ENCODE results near the gene PDE4D.
"Not testable (repeated sequence)": the region's sequence is repeated elsewhere in the genome, so short reads cannot be mapped to it uniquely, and the experiment has no call there.

PDE4D gene

DNA sequence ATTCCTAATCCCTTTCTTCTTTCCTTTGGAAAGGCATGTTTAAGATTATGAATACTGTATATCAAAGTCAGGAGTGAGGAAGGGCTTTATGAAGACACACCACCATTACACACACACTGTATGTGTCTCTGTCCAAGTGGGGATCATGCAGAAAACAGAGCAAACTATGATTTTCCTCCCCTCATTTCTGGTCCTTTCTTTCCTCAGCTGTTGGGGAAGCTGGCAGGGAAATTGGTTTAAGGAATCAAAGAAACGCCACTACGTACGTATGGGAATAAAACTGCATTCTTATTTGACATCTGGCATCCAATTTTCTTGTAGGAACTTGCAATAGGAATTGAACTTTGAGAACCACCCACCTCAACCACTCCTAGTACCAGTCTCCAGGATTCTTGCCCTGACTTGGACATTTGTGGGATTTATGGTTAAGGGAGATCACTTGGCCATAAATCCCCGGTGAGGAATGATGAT lies 125.8 kb downstream of the PDE4D start:
- DNase-seq = no peak

DNA sequence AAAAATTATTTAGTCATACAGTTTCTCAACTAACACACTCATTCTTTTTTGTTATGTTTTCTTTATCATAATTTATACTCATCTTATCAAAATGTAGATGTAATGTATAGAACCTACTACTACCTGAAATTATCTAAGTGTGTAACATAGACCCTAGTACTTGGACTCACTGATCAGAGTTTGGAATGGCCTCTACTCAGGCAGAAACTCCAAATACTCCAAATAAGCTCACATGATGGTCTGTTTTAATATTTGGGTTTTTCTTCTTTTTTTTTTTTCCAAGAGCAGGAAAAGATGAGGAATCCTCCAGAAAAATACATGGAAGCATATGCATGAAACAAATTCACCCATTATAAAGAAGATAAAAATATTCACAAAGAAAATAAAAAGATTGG lies 126.3 kb downstream of the PDE4D start:
- DNase-seq = no peak

DNA sequence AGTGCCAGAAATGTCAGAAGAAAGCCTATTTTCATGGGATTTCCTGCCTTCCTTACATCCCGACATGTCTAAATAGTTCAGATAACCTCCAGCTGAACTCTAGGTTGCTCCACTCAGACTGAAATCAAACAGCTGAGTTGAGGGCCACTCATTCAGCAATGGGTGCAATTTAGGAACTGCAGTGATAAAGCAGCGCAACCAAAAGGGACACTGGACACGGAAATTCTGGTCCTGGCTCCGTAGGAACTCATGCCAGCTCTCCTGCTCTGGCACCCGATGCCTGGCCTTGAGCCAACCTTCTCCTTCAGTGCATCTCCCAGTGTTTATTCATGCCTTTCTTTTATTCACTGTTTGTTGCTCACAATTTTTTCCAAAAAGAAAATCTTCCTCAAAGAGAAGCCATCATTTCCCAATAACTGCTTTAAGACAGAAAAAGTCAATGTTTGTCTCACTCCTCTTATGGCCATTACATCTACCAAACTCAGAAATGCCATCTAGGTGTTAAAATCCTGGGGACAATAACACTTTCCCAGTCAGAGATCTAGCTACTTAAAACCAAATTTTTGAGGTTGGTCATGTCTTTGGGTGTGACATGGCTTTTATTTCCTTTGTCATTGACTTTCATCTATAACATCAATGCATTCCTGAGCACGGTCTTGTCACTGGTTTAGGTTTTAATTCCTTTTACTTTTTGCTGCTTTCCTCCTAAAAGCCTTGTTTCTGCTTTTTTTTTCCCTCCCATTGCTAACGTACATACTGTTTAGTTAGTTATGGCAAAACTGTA lies 126.9 kb downstream of the PDE4D start:
- no peak for DNase-seq

DNA sequence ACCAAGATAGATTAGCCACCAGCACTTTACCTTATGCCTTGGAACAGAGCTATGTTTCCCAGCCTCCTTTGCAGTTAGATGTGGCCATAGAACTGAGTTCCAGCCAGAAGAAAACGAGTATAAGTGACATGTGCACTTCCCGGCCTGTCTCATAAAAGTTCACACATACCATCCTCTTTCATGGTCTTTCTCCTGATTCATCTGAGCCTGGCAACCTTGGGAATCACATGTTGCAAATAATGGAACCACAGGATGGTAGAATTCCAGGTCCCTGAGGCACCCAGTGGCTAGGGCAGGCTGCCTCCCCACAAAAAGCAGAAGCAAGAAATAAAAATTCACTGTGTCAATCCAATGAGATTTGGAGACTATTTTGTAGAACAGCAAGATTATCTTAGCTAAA lies 128.1 kb downstream of the PDE4D start:
- no peak for DNase-seq

DNA sequence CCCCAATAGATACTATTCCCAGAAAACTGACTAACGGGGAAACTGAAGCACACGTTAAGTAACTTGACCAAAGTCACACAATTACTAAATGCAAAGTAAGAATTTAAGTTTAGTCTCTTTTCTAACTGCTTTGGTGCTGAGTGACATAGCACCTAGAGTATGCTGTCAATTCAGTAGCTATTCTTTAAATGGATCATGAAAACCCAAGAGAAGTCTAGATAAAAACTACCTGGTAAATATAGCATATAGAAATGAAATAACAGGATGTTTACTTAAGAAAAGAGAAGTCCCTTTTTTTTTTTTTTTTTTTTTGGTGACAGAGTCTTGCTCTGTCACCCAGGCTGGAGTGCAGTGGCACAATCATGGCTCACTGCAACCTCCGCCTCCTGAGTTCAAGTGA lies 129.2 kb downstream of the PDE4D start:
- no peak for DNase-seq

DNA sequence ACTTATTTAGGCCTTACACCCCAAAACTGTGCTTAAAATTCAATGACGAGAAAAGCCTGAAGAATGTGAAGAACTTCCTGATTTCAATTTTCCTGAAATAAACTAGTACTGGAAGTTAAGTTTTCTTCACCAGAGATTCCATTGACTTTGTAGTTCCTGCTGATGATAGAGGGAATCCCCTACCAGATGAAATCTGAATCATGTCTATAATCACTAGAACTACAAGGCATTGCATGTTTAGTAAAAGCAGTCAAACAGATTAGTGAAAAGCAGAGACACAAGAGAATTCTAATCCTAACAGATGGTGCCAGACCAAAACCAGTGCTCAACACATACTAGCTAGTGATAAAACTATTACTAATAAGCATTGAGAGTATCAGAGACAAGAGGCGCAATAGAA lies 130.0 kb downstream of the PDE4D start:
- DNase-seq = no peak

DNA sequence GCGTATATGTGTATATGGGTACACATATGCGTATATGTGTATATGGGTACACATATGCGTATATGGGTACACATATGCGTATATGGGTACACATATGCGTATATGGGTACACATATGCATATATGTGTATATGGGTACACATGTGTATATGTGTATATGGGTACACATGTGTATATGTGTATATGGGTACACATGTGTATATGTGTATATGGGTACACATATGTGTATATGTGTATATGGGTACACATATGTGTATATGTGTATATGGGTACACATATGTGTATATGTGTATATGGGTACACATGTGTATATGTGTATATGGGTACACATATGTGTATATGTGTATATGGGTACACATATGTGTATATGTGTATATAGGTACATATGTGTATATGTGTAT lies 131.3 kb downstream of the PDE4D start:
- not testable (repeated sequence) for DNase-seq

DNA sequence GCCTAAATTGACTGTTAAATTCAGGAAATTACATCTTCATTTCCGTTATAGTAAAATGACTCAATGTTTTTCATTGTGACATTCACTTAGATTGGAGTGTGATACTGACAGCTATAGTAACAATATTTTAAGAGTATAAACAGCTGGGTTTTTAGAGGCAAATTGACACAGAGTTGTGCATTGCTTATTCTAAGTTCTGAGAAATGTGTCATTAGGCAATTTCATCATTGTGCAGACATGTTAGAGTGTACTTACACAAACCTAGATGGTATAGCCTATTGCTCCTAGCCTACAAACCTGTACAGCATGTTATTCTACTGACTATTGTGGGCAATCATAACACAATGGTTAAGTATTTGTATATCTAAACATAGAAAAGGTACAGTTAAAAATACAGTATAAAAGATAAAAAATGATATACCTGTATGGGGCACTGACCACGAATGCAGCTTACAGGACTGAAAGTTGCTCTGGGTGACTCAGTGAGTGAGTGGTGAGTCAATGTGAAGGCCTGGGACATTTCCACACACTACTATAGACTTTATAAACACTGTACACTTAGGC lies 132.7 kb downstream of the PDE4D start:
- no peak for DNase-seq

DNA sequence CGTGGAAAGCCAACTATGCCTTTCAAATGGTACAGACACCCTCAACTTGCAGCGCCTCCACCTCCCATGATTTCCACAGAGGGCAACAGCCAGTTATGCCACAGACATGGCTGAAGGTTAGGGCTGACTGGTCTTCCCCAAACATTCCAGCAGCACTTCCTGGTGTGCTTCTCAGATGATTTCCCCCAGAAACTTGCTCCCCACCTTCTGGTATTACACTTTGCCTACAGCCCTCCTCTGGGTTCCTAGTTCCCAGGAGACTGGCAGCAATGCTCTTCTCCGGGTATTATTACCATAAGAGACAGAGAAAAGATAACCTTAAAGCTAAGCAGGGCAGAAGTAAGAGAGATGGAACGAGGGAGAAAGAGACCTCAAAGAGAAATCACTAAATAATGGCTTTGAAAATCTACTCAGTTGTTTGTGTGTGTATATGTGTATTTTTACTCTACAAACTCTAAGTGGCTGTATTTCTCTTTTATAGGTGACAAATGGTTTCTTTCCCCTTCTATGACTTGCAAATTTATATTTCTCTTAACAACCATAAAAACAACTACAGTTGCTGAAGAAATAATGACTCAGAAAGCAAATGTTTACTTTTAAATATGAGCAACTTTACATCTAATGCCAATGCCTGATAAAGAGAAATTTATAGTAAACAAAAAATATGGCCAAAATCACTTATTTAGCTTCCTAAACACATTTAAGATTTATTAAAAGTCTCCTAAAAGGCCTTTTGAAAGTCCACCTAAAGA lies 133.8 kb downstream of the PDE4D start:
- no peak for DNase-seq

DNA sequence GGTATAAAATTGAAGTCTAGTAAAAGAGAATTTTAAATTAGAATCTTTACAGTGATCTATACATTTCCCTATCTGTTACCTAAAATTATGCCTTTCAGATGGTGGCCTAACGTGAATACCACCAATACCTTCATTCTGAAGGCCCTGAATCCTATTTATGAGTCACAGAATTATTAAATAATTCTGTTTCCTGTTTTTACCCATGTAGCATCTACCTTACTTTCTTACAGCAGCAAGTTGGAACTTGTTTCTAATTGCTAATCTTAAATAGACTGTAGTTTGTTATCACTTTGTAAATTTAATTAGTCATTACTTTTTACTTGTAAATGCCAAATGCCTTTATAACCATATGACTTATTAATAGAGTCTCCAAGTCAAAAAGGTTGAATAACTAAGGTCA lies 135.0 kb downstream of the PDE4D start:
- DNase-seq = no peak

DNA sequence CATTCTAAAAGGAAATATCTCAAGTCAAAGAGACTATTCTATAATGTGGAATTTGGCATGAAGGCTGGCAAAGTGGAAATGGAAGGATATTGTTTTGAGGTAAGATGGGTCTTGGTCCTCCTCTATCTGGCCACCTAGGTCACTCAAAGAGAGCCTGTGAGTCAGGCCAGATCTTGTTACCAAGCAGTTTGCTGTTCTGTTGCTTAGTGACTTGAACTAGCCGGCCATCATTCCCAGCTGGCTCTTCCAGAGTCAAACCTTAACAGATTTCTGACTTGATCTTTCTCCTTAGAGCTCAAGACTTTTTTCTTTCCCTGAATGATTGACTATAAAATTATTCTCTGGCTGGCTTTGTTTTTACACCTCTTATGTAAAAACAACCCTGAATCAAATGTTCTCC lies 136.1 kb downstream of the PDE4D start:
- no peak for DNase-seq

DNA sequence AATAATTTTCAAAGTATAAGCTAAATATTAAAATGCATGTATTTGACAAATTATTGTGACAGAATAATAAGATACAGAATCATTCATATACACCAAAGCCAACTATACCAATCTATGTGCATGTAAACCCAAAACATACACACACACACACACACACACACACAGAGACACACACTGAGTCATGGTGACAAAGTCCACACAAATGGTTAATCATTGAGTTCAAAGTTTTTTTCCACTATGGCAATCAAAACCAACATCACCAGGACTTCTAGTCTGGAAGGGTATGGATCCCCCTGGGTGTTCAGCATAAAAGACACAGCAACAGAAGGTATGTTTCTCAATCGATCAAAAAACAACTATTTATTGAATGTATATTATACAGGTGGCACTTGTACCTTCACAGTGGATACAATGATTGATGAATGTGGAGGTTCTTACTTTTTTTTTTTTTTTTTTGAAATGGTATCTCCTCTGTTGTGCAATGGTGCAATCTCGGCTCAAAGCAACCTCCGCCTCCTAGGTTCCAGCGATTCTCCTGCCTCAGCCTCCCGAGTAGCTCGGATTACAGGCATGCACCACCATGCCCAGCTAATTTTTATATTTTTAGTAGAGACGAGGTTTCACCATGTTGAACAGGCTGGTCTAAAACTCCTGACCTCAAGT lies 137.0 kb downstream of the PDE4D start:
- DNase-seq = no peak

DNA sequence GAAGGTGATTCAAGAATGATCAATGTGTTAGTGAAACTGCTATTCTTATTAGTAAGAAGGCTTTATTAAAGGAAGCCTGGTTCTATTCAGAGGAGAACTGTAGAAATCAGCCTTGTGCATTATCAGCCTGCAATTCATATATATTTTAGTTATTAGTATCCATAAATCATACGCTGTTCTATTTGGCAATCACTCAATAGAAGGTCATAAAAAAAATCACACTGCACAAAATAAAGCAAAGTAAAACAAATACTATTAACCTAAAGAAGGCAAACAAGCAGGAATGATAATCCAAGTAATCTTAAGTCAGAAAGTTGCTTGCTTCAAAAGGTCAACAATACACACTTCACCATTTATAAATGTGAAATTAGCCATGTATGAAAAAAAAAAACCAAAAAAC lies 138.1 kb downstream of the PDE4D start:
- DNase-seq = no peak

DNA sequence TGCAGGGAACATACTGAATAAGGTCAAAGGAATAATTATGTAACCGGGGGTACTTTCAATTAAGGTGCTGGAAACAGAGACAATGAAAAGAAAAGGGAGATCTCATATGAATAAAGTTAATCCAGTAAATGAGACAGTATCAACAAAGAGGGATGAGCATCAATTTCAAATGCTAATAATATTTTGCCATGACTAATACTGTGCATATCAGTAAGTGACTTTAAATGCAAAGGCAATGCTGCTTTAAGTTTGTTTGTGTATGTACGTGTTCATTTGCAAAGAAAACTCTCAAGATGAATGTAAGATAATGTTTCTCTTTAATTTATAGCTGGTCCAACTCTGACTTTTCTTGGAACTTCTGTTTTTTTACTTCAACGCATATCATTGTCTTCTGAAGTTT lies 139.9 kb downstream of the PDE4D start:
- no peak for DNase-seq

DNA sequence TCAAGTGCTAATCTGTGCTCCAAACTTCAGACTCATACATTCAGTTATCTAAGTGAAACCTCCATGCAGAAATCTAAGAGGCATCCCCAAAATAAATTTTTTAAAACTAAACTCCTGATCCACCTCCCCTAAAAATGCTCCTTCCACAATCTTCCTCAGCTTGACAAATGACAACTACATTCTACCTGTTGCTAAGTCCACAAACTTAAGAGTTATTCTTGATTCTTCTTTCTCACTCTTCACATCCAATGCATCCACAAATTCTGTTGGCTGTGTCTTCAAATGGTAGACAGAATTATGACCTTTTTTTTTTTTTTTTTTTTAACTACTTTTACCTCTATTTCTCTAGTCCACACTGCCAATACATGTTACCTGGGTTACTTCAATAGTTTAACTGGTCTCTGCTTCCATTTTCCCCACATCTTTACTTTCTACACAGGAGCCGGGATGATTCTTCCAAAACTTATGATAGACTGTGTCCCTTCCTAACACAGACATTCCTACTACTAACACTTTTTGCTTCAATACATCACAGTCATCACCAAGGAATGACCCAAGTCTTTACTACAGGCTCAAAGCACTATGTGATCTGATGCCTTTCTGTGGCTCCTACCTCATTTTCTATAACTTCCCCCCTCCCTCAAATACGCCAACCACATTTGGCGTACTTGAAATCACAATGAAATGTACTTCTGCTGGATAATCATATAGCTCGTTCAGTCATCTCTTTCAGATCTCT lies 143.6 kb downstream of the PDE4D start:
- no peak for DNase-seq

DNA sequence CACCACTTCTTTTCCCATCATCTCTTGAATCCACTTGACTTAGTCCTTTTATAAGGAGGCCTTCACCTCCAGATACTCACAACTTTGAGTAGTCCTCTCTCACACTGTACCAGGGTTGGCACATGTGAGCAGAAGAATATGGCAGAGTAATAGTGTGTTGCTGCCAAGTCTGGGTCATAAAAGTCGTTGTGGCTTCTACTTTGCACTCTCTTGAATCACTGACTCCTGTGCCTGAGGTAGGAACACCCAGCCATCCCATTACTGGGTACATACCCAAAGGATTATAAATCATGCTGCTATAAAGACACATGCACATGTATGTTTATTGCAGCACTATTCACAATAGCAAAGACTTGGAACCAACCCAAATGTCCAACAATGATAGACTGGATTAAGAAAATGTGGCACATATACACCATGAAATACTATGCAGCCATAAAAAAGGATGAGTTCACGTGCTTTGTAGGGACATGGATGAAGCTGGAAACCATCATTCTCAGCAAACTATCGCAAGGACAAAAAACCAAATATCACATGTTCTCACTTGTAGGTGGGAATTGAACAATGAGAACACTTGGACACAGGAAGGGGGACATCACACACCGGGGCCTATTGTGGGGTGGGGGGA lies 145.4 kb downstream of the PDE4D start:
- DNase-seq = not testable (repeated sequence)

DNA sequence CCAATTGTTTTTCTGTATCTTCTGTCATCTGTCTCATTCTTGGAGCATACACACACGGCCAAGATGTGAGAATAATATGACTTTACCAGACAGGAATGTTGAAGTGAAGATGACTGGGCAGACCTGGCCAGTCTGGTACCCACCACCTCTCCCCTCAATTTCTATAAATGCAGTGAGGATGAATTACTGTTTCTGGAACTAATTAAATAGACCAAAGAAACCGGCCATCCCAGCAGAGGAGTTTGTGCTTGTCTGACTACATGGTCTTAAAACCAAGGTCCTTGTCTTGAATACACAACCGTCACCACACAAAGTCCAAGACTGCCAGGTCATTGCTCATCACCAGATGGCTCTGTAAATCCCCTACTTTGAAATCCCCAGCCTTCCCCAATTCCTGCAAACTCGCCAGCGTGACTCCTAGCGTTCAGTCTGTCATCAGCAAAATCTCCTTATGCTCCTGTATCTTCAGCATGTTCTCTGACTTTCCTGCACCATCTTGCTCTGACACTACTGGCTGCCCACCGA lies 147.2 kb downstream of the PDE4D start:
- no peak for DNase-seq

DNA sequence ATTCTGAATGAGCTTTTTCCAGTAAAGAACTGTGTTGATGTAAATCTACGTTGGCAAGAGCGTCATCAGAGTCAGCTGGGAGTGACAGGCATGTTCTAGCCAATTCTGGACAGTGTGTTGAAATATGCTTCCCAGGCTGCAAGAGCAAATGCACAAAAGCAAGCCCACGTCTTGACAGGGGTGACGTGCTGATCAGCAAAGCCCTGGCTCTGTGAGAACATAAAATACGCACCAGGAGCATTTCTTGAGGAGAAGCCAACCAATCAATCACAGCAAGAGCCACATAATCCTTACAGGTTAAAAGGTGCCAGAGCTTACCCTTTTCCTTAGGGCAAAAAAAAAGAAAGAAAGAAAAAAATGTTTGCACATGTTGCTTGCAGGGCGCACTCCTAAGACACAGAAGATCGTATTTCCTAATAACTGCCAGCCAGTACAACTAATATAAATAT lies 148.1 kb downstream of the PDE4D start:
- no peak for DNase-seq

DNA sequence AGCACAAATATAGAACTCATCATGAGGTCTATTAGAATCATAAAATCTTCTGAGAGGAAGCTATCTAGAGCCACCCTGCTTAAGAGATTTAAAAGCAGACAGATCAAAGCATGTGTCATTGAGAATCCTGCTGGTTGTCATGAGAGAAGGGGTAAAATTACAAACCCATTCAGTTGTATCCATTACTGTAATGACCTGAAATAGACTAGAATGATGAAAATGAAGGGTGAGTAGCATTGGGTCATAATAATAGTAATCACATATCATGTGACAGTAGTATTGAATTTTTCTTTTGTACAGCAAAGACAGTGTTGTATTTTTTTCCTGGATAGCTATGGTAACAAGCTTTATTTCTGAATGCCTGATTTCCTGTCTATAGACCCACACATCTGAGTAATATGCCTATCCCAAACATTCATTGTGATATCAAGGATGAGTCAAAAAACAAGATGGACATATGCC lies 149.0 kb downstream of the PDE4D start:
- DNase-seq = no peak

DNA sequence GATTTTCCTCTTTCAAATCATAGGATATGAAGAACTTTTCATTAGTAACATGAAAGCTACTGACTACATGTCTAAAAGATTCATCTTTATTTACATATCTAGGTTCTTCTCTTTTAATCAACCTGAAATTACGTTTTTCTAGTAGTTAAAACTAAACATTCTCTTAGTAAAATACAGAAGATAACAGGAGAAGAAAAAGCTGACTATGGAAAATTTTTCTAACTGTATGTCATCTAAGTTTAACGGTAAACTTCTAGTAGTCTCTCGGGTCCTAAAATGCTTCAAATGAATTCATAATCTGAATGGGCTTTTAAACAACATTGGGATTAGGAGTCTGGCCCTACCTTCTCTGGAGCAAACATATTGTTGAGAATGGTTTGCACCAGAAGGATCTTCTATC lies 151.9 kb downstream of the PDE4D start:
- no peak for DNase-seq

DNA sequence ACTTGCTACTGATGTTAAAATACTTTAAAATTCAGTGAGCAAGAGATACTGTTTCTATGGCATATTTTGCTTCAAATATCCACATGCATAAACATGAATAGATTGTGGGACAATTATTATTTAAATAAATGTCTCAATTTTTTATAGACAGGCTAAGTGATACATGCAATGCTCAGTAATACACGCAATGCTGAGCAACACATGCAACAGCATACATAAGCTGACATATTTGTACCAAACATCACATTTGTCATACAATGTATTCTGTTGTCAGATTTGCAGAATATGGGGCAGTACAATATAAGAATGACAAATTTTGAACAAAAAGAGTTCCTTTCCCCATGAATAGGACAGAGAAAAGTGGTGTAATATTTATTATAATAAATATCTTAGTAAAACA lies 155.5 kb downstream of the PDE4D start:
- DNase-seq = no peak

DNA sequence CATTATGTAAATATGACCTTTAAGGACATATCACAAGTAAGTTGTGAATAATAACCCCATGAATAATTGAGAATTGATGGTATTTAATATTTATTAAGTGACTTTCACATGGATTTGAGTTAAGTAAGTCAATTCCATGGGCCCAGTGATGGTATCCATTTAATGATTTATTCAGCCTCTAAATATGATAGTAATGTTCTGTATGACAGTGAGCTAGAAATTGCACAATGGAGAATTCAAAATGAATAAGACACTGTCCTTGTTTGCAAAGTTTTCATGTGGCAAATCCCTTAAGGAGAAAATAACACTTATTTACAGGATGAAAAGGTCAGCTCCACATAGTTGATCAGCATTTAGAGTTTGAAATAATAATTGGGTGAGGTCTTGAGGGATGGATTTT lies 160.7 kb downstream of the PDE4D start:
- DNase-seq = no peak

Data from central memory CD4-positive, alpha-beta T cell (primary cell).